Glomerular endothelial cell (primary cell): ENCODE measurements around the gene USP9X. TPM values are rescaled to one million over a fixed set of nuclear protein-coding genes. Genes with fewer than 3 reads are reported as not detected.
"Not testable (repeated sequence)": the region's sequence is repeated elsewhere in the genome, so short reads cannot be mapped to it uniquely, and the experiment has no call there.

Experiments
- DNase-seq: peaks from one replicate; pipeline ENCODE4 v3.0.0-alpha.2; 2011; ENCODE audit warnings: low read depth, low spot score; ENCODE audit errors: extremely low read depth
- total RNA-seq: library from RNA; depleted of rRNA; stranded (reverse); fragments of >200 nt; gene quantifications from 2 replicates; pipeline ENCODE4 v1.2.3, GENCODE V29; 2015

The USP9X gene, protein sequence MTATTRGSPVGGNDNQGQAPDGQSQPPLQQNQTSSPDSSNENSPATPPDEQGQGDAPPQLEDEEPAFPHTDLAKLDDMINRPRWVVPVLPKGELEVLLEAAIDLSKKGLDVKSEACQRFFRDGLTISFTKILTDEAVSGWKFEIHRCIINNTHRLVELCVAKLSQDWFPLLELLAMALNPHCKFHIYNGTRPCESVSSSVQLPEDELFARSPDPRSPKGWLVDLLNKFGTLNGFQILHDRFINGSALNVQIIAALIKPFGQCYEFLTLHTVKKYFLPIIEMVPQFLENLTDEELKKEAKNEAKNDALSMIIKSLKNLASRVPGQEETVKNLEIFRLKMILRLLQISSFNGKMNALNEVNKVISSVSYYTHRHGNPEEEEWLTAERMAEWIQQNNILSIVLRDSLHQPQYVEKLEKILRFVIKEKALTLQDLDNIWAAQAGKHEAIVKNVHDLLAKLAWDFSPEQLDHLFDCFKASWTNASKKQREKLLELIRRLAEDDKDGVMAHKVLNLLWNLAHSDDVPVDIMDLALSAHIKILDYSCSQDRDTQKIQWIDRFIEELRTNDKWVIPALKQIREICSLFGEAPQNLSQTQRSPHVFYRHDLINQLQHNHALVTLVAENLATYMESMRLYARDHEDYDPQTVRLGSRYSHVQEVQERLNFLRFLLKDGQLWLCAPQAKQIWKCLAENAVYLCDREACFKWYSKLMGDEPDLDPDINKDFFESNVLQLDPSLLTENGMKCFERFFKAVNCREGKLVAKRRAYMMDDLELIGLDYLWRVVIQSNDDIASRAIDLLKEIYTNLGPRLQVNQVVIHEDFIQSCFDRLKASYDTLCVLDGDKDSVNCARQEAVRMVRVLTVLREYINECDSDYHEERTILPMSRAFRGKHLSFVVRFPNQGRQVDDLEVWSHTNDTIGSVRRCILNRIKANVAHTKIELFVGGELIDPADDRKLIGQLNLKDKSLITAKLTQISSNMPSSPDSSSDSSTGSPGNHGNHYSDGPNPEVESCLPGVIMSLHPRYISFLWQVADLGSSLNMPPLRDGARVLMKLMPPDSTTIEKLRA (N-terminal part only)
- 73.7 and 81.8 TPM in 2 replicates for total RNA-seq

- DNase-seq = no peak
Observed at GRCh38 chrX:41084893-41085511, at the start of gene USP9X. USP9X (plus strand) TSS chrX:41085445; CDS start chrX:41123629, 38,184 bp downstream.

DNA sequence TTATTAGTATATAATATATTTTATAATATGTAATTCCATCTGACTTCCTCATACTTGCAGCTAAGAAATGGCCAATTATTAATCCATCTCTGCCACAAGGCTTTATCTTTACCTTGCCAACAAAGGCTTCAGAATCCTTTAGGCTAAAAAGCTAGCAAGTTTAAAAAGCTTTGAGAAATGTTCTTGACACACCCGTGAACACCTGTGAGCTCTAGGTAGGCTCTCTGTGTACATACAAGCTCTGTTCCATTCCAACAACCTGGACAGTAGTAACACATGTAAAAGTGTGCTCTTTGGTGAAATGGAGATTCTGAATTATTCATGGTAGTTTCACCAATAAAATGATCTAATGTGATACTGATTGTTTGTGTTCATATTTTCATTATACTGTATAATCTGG lies 49.7 kb upstream of the USP9X start:
- DNase-seq = no peak

DNA sequence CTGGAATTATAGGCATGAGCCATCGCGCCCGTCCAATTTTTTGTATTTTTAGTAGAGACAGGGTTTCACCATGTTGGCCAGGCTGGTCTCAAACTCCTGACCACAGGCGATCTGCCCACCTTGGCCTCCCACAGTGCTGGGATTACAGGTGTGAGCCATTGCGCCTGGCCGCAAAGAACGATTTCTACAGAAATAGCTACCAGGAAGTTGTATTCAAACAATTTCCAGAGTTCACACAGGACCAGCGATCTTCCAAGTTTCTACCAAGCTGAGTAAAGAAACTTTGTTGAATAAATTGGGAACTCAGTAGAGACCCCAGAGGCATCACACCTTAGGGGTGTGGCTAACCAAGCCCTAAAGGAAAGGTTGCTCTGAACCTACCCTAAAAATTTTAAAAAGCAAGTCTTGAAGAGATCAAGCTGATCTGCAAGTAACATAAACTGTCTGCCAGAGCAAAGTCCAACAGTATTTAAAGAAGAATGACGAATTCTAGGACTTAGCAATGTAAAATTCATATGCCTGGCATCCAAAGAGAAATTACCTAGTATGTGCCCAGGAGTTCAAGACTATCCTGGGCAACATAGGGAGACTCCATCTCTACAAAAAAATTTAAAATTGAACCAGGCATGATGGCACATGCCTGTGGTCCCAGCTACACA lies 48.4 kb upstream of the USP9X start:
- no peak for DNase-seq

DNA sequence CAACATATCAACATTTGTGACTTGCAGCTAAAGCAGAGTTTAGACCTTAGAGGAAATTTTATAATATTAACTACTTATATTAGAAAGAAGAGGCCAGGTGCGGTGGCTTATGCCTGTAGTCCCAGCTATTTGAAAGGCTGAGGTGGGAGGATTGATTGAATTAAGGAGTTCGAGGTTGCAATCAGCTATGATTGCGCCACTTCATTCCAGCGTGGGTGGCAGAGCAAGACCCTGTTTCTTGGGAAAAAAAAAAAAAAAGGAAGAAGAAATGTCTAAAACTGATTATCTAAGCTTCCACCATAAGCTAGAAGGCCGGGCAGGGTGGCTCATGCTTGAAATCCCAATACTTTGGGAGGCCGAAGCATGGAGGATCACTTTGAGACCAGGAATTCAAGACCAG lies 42.0 kb upstream of the USP9X start:
- no peak for DNase-seq

- no peak for DNase-seq
Observed at GRCh38 chrX:41043674-41044345, 41.4 kb upstream of the USP9X start.

GRCh38 chrX:41045960-41046567 lies 39.2 kb upstream of the USP9X start:
- no peak for DNase-seq

- DNase-seq = no peak
Observed at GRCh38 chrX:41047878-41048534, 37.2 kb upstream of the USP9X start.

DNA sequence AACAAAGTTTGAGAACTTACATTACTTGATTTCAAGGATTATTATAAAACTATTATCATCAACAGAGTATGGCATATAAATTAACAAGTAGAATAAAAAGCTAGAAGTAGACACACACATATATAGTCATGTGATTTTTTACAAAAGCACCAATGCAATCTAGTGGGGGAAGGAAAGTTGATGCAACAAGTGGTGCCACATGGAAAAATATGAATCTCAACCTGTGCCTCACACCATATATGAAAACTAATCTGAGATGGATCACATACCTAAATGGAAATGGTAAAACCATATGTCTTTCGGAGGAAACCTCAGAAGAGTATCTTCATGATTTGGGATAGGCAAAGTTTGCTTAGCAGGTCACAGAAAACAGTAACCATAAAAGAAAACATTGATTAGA lies 34.9 kb upstream of the USP9X start:
- no peak for DNase-seq

GRCh38 chrX:41051288-41051687 lies 34.0 kb upstream of the USP9X start:
- DNase-seq = no peak

DNA sequence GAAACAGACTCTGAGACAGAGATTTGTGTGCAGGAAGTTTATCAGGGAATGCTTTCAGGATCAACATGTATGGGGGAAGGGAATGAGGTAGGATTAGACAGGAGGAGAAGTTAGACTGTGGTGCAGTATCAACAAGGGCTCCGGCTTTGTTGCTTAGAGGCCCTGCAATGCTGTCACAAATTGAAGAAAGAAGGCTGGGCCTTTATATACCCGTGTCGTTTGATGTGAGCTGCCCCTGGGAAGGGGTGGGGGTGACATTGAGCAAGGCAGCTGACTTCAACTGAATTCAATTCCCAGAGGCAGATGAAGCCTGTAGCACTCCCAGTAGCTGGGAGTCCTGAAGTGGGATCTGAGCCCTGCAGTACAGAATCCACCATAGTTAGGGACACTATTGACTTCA lies 29.5 kb upstream of the USP9X start:
- DNase-seq = no peak

GRCh38 chrX:41063276-41063675 lies 22.0 kb upstream of the USP9X start:
- DNase-seq = not testable (repeated sequence)

DNA sequence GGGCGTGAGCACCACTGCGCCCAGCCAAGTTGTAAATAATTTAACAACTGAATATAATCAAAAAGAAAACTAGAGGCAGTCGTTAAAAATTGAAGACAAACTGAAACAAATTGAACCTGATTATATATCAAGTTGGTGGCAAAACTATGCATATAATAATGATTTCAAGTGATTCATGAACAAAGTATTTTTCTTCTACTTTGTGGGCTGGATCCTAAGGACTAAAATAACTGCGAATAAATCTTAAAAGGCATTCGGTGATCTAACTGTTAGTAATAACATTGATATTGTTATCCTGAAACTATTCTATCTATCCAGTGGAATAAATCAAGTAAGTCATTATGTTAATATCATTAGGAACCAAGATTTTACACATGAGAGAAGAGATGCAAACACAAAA lies 21.2 kb upstream of the USP9X start:
- DNase-seq = no peak

GRCh38 chrX:41066391-41066790 lies 18.9 kb upstream of the USP9X start:
- DNase-seq = no peak

DNA sequence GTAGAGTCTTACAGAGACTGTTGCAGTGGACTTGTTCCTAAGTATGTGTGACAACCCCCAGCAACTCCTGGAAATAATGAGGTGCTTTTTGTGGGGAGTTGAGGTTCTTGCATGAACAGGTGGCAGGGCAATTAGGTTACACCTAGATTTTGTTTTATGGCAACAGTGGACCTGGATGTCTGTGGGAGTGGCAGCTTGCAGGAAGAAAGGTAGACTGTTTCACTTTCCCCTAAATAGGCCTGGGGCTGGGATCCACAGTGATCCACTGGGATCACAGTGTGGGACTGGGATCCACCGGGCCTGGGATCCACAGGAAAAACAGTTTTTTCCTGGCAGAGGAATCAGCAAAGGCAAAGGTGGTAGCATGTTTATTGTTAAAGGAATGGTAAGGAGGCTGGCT lies 18.3 kb upstream of the USP9X start:
- DNase-seq = no peak

- no peak for DNase-seq
Observed at GRCh38 chrX:41067721-41068120, 17.5 kb upstream of the USP9X start.

DNA sequence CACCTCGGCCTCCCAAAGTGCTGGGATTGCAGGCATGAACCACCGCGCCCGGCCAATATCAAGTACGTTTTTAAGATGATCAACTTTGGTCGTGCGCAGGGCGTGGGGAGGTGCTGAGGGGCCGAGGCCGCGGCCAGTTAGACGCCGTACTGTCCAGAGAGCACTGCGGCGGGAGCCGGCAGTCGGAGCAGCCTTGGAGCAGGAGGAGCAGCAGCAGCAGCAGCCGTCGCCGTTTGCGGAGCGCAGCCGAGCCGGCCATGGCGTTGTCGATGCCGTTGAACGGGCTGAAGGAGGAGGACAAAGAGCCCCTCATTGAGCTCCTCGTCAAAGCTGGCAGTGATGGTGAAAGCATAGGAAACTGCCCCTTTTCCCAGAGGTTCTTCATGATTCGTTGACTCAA lies 8.5 kb upstream of the USP9X start:
- no peak for DNase-seq

DNA sequence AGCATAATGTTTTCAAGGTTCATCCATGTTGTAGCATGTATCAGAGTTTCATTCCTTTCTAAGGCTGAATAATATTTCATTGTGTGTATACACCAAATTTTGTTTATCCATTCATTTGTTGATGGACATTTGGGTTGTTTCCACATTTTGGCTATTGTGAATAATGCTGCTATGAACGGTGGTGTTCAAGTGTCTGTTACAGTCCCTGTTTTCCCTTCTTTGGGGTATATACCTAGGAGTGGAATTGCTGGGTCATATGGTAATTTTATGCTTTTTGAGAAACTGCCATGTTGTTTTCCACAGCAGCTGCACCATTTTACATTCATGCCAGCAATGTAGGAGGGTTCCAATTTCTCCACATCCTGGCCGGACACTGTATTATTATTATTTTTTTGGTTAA lies 3.4 kb upstream of the USP9X start:
- DNase-seq = no peak

- no peak for DNase-seq
Observed at GRCh38 chrX:41082783-41083182, 2.5 kb upstream of the USP9X start.
